Erythroblast (primary cell): ENCODE measurements around the gene MICAL3.

Experiments used
- GATA1 ChIP-seq: IDR thresholded peaks from 2 replicates; pipeline ENCODE4 v1.6.1; 2011; ENCODE audit warnings: low read depth, mild to moderate bottlenecking, control low read depth, low read length, moderate library complexity
- POLR2A ChIP-seq: IDR thresholded peaks from 2 replicates; pipeline ENCODE4 v1.6.1; 2011; ENCODE audit warnings: mild to moderate bottlenecking, low read length

DNA sequence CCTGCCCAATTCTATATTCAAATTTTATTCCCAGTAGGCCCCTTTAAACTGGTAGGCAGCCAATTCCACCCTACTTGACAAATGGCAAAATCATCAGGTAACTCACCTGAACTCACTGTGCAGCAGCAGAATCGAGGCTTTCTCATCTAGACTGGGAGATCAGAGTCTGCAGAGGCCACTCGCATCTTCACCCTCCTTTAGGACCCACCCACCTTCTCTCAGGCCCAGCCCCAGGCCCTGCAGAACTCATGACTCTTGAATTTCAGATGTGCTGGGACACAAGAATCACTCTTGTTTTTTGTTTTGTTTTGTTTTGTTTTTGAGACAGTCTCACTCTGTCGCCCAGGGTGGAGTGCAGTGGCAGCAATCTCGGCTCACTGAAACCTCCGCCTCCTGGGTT is 38.8 kb downstream of the MICAL3 start:
- no peak for TF ChIP-seq POLR2A
- TF ChIP-seq GATA1: no peak
